Left lung (tissue), 10 donors: ENCODE results near the gene ARHGEF2. TPM values are rescaled to one million over a fixed set of nuclear protein-coding genes. Genes with fewer than 3 reads are reported as not detected.
A peak's percentile ranks its signal among the peaks of the same experiment; 100 is the strongest.
"Not testable (repeated sequence)": the region's sequence is repeated elsewhere in the genome, so short reads cannot be mapped to it uniquely, and the experiment has no call there.

ENCODE experiments used
- ATAC-seq: fragments of 200-7000 bp; cut with Tn5 transposase; one replicate; pipeline ENCODE4 v1.9.1; 2020; ENCODE audit warnings: moderate library complexity
- DNase-seq, 4 donors: peaks; one replicate each; pipeline ENCODE4 v3.0.0-alpha.2; 2013 to 2020
- H3K27ac ChIP-seq, 2 donors: fragments of 200-600 bp; sonication (generic) in 1 of 2; one replicate each; pipeline versions ENCODE4 v1.5.0 to v1.8.0; 2020 to 2021
- H3K27me3 ChIP-seq, 2 donors: fragments of 200-600 bp; sonication (generic) in 1 of 2; one replicate each; pipeline versions ENCODE4 v1.5.0 to v1.8.0; 2020 to 2021
- H3K36me3 ChIP-seq, 2 donors: fragments of 200-600 bp; sonication (generic) in 1 of 2; one replicate each; pipeline versions ENCODE4 v1.5.0 to v1.8.0; 2020 to 2021
- H3K4me1 ChIP-seq, 2 donors: fragments of 200-600 bp; one replicate each; pipeline ENCODE4 v1.8.0; 2021
- H3K4me3 ChIP-seq, 2 donors: fragments of 200-600 bp; sonication (generic) in 1 of 2; one replicate each; pipeline versions ENCODE4 v1.5.0 to v1.8.0; 2020 to 2021; ENCODE audit warnings: mild to moderate bottlenecking in 1 of 2
- H3K9me3 ChIP-seq, 2 donors: fragments of 200-600 bp; sonication (generic) in 1 of 2; one replicate each; pipeline versions ENCODE4 v1.5.0 to v1.8.0; 2020 to 2021
- intact Hi-C, 2 donors: fragments of 100-400 bp; cut with DNase I; formaldehyde crosslinking; loops; one replicate each; pipeline versions ENCODE4 v1.11.2 to v1.14.2; 2022
- polyA plus RNA-seq, 6 donors: library from polyadenylated mRNA; unstranded; fragments of 120-200 nt; gene quantifications; one replicate each; pipeline ENCODE4 v1.2.1, GENCODE V29; 2013; ENCODE audit not compliant: insufficient read length in 6 of 6
- total RNA-seq, 2 donors: library from RNA; stranded (reverse); fragmentation: NEBNext Ultra II Directional; extraction: Animal tissue kit (Norgen Biotek cat#: 25700); gene quantifications; one replicate each; pipeline ENCODE4 v1.2.1, GENCODE V29; 2021
- TF ChIP-seq, protein P1 (sequence below), 2 donors: fragments of 200-600 bp; sonication (generic) in 1 of 2; IDR thresholded peaks; one replicate each; pipeline versions ENCODE4 v1.5.0 to v1.8.0; 2021; ENCODE audit warnings: antibody characterized with exemption in 2 of 2
- donor health status: DM: no; HTN: yes; CAD: no.
- donor health status: DM: no; HTN: no; CAD: no.

ARHGEF2 gene
- total and polyA plus RNA-seq, 8 donors, result 158 to 290 (median 218) TPM

DNA sequence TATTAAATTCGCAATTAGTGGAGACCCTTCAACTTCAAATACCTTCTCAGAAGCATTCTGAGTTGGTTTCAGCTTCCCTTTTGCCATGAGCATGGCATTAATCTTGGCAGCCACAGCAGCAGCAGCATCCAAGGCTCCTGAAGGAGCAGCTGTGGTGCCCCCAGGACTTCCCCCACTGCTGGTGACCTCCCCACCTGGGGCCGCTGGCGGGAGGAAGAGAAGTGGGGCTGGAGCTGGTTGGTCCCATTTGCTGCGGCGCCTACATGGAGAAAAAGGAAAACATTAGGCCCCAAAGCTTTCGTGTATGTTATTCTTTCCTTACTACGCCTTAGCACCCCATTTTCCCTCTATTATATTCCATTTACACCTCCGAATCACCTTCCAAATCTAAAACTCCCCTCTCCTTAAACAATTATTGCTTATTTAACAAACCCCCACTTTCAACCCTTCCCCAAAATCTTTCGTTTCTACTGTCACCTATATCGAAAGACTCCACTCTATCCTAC, 44.7 kb downstream of the ARHGEF2 start:
- Histone ChIP-seq H3K9me3 (no peaks in the 10 kb centered on the region), H3K4me3 (peak overlapping the region; percentile 60 to 80), H3K4me1 (peaks cover 26 to 62% of the 10 kb centered on the region in 2 donors), H3K27me3 (no peaks in the 10 kb centered on the region), H3K27ac (peak overlapping the region; percentile 89 to 91), H3K36me3 (peaks cover 0 to 50% of the 10 kb centered on the region in 2 donors)
- no peak for DNase-seq
- intact Hi-C loops, result no loop called here
- TF ChIP-seq, protein P1, sequence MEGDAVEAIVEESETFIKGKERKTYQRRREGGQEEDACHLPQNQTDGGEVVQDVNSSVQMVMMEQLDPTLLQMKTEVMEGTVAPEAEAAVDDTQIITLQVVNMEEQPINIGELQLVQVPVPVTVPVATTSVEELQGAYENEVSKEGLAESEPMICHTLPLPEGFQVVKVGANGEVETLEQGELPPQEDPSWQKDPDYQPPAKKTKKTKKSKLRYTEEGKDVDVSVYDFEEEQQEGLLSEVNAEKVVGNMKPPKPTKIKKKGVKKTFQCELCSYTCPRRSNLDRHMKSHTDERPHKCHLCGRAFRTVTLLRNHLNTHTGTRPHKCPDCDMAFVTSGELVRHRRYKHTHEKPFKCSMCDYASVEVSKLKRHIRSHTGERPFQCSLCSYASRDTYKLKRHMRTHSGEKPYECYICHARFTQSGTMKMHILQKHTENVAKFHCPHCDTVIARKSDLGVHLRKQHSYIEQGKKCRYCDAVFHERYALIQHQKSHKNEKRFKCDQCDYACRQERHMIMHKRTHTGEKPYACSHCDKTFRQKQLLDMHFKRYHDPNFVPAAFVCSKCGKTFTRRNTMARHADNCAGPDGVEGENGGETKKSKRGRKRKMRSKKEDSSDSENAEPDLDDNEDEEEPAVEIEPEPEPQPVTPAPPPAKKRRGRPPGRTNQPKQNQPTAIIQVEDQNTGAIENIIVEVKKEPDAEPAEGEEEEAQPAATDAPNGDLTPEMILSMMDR (IDR thresholded peaks at IDR 0.05), result no peak
- ATAC-seq, result no peak

DNA sequence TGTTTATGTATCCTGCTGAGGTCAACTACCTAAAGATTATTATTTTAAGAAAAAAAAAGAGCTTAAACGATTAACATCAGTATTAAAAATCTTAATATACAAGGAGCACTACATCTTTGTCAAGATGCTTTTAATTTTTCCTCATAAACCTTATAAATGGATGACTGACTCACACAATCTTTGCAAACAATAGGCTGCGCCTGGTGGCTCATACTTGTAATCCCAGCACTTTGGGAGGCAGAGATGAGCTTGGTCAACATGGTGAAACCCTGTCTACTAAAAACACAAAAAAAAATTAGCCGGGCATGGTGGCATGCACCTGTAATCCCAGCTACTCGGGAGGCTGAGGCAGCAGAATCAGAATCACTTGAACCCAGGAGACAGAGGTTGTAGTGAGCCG, 45.9 kb downstream of the ARHGEF2 start:
- intact Hi-C loops, result no loop called here
- Histone ChIP-seq H3K36me3 (peaks cover 0 to 60% of the 10 kb centered on the region in 2 donors), H3K27ac (no peak overlapping the region), H3K4me1 (peaks cover 26 to 54% of the 10 kb centered on the region in 2 donors), H3K4me3 (peak overlapping the region in 1 of 2 donors; percentile 80), H3K9me3 (no peaks in the 10 kb centered on the region), H3K27me3 (no peaks in the 10 kb centered on the region)
- no peak for DNase-seq
- TF ChIP-seq, protein P1 (IDR thresholded peaks at IDR 0.05), result no peak
- no peak for ATAC-seq

DNA sequence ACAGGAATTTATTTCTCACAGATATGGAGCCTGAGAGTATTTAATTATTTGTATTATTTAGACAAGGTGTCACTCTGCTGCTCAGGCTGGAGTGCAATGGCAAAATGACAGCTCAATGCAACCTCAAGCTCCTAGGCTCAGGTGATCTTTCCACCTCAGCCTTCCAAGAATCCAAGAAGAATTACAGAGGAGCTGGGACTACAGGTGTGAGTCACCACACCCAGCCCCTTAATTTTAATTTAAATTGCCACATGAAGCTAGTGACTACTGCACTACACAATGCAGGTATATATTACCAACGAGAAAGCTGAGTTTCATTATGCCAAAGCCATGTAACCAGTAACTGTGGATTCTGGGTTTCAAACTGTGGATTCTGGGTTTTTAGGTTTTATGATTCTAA, 46.3 kb downstream of the ARHGEF2 start:
- TF ChIP-seq, protein P1 (IDR thresholded peaks at IDR 0.05), result no peak
- ATAC-seq, result no peak
- intact Hi-C loops, result no loop called here
- Histone ChIP-seq H3K36me3 (peaks cover 0 to 64% of the 10 kb centered on the region in 2 donors), H3K27me3 (no peaks in the 10 kb centered on the region), H3K4me3 (peak overlapping the region in 1 of 2 donors; percentile 80), H3K9me3 (no peaks in the 10 kb centered on the region), H3K4me1 (peaks cover 26 to 54% of the 10 kb centered on the region in 2 donors), H3K27ac (no peak overlapping the region)
- DNase-seq, result no peak

DNA sequence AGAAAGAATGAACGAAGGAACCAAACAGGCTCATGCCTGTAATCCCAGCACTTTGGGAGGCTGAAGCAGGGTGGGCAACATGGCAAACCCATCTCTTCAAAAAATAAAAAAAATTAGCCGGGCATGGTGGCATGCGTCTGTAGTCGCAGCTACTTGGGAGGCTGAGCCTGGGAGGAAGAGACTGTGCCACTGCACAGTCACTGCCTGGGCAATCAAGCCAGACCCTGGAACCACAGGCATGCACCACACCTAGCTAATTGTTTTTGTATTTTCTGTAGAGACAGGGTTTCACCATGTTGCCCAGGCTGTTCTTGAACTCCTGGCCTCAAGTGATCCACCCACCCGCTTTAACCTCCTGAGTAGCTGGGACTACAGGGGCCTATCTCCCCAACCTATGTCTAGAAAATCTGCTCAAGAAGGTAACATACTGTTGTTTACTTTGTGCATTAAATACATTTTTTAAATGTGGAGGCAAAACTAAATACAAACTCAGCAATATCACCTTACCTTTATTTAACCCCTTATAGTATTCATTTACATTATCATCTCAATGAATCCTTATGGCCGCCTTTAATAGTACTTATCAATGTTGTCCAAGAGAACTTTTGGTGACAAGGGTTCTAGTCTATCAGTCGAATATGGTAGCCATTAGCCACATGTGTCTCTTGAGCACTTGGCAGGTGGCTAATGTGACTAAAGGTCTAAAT, 46.9 kb downstream of the ARHGEF2 start:
- Histone ChIP-seq H3K27ac (no peak overlapping the region), H3K4me3 (peak overlapping the region in 1 of 2 donors; percentile 80), H3K36me3 (peaks cover 0 to 70% of the 10 kb centered on the region in 2 donors), H3K4me1 (peaks cover 26 to 54% of the 10 kb centered on the region in 2 donors), H3K27me3 (no peaks in the 10 kb centered on the region), H3K9me3 (no peaks in the 10 kb centered on the region)
- intact Hi-C loops, result no loop called here
- TF ChIP-seq, protein P1 (IDR thresholded peaks at IDR 0.05), result no peak
- DNase-seq (no peak), ATAC-seq (no peak)

DNA sequence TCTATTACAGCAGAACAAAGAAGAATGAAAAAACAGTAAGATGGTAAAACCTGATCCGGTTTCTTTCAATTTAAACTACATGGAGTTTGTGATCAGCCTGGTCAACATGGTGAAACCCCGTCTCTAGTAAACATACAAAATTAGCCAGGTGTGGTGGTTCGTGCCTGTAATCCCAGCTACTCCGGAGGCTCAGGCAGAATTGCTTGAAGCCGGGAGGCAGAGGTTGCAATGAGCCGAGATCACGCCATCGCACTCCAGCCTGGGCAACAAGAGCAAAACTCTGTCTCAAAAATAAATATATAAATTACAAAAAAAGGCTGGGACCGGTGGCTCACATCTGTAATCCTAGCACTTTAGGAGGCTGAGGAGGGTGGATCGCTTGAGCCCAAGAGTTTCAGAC, 47.6 kb downstream of the ARHGEF2 start:
- Histone ChIP-seq H3K4me3 (peak overlapping the region in 1 of 2 donors; percentile 80), H3K4me1 (peaks cover 26 to 54% of the 10 kb centered on the region in 2 donors), H3K36me3 (peaks cover 0 to 78% of the 10 kb centered on the region in 2 donors)
- H3K9me3 ChIP-seq, H3K27ac ChIP-seq, DNase-seq, intact Hi-C loops, H3K27me3 ChIP-seq, ATAC-seq: not testable (repeated sequence)
